Hematopoietic multipotent progenitor cell treated with erythropoietin and hydrocortisone succinate and interleukin-3 and kit ligand, for 6 days (in vitro differentiated cells): Measurements from ENCODE around the gene NADK2.

Experiments used
- DNase-seq: peaks from one replicate; pipeline ENCODE4 v3.0.0-alpha.2; 2015

The NADK2 gene

DNA sequence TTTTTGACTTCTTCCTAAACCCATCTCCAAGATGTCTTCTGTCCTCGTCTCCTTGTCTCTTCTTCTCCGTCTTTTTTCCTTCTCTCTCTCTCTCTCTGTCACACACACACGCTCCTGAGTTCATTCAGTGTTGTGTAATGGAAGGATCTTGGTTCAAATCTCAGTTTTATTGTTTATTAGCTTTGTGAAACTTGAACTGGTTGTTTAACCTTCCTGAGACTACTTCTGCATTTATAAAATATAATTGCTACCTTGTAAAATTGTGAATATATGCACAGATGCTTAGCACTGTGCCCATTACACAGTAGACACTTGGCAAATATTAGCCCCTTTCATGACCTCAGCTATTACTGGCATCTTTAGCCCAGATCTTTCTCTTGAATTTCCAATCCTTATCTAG is 2.4 kb upstream of the NADK2 start:
- DNase-seq = no peak

DNA sequence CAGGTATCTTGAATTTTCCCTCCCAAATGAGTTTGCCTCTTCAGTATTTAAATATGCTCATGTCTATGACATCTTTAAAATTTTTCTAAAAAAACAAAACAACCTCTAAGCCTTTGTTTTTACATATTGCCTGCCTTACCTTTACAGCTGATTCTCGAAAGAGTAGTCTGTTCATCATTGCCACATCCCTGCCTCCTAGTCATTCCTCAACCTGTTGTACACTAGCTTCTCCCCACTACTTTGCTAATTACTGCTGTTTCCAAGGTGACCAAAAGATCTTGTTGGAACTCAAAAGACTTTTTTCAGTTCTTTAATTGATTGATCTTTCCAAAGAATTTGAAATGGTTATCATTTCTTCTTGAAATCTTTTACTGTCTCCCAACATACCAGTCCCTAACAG is 1.9 kb upstream of the NADK2 start:
- no peak for DNase-seq

DNA sequence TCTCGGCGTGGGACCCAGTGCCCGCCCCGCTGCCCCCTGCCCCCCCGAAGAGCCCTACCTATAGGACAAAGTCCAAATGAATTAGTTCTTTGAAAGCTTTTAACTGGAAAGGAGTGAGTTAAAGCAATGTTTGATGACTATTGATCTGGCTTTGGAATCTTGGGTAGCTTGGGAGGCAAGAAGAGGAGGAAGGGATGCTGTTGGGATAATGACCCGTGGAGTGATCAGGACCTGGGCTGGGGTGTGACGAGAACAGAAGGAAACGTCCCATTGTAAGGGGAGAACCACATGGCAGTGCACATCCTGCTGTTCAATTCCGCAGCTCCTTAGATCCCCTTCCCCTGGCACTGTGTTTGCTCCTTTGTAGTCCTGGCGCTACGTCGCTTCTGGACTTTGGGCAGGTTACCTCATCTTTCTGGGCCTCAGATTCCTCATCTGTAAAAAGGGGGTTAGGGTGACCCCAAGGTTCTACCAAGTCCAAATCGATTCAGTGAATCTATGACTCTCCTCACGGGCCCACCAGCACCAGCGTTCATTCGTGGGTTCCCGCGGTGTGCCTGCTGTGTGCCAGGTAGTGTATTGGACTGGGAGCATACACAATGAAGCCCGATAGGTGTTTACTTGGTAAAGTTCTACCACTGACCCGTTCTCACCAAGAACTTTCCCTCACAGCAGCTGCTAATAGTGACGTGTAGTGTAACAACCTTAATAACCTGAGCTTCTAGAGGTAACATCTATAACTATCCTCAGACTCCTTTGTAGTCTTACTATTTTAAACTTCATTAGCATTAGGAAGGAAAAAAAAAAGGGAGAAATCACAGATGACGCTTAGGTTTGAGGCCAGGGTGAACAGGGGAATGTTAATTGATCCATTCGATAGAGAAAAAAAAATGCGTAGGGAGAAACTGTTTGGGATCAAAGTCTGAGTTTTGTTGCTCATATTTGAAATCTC is 1.1 kb upstream of the NADK2 start:
- no peak for DNase-seq

DNA sequence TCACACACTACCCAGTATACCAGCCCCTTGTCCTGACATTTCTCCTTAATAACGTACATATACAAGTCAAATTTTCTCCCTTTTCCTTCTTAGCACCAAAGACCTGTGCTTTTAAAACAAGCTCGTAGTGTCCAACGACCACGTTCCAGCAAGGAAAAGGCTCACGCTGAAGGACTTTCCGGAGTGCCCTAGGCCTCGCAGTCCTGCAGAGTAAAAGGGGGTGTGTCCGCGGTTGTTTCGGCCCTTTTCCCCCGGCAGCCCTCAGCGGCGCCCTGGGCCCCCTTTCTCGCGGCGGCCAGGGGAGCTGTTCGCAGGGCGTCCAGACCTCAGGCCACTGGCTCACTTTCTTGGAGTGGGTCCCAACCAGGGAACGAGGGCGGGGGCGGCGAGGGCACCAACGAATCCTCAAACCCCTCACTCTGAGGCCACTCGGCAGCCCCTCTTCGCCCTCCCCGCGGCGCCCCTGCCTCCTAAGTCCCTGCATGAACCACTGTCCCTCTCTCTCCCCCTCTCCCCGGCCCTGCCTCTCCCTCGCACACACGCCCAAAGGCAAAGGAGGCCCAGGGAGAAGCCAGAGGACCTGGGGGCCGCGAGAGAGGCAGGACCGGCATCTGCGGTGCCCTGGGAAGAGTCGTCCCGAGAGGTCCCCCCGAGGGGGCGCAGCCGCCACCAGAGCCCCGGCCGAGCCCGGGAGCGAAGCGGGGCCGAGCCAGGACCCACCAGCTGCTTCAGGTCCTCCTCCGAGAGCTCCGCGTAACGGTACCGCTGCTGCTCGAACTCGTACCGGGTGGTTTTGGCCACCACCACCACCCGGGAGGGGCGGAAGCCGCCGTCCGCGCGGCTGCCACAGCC is 720 bp downstream of the NADK2 start:
- peak; percentile 79 for DNase-seq

DNA sequence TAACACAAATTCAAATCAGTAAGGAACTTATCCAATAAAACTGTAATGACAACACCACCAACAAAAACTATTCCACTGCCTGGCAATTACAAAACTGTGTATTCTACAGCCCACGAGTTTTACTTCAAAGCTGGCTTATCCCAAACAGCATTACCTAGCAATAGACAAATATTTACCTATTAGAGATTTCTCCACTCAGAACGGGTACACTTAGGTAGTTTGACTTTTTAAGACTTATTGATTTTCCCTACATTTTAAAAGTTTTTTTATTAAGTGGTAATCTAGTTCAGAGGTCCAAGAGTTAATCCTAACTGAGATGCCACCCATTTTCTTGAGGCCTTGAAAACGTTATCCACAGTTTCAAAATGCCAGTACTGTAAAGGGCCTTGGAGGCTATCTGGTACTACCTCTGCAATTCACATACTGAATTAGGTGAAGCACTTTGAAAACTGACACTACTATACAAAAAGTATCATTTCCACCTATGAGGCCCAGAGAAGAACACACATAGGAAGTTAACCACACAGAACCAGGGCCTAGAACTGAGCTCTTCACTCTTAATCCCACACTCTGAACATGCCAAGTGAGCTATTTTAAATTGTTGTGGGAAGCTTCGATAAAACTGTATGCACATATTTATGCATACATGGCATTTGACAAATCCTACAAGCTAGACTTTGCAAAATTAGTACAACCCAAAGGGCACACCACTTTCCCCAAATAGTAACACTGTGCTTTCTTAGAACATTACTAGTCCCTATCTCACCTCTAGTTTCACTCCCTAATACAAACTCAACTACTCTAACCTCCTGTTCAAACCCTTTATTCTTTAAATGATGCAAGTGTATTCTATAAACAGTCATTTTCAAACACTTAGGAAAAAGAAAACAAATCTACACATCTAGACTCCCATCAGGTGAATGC is 2.1 kb downstream of the NADK2 start:
- peak; percentile 19 for DNase-seq

DNA sequence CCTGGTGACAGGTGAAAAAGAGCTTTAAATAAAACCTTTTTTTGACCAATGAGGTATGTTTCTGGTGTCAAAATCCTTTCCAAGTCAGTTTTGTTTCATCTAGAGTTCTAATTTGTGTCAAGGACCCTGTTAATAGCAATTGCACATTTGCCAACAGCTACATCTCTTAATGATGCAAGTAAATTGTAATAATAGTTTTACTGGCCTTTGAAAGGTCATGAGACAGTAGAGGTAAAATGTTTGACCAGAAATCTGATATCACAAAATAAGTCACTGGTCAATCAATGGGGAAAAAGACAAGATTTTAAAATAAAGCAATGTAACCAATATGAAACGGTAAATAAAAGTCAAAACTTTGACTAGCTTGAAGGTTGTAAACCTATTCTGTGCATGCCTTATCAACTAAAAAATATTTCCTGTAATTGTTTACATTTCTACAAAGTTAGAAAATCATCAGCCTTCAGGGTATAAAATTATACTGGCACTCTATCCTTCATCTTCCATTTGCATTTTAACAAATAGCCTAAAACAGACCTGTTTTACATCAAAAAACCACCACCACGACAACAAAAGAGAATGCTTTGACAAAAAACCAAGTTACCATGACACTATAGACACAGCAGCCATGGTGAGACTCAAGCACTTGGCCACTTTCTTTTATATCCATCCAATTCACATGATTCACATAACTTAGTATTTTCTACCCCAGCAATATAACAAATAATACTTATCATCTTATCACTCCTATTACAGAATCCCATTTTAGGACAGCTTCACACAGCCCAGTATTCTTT is 3.0 kb downstream of the NADK2 start:
- peak; percentile 16 for DNase-seq

DNA sequence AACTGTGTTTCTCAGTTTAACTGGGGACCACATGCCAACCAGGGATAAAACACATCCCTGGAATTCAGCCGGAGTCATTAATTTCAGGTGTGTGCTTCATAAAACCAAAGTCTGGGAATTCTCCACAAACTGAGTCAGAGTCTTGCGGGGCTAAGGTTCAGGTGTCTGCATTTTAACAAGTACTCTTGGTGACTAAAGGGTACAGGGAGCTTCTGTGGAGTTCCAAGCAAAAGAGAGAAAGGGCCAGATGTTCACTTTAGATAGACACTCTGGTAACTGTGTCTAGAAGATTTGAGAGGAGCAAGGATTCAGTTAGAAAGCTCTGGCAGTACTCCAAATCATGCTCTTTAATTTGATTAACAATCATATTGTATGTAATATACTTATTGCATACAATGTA is 4.0 kb downstream of the NADK2 start:
- DNase-seq = peak; percentile 96

DNA sequence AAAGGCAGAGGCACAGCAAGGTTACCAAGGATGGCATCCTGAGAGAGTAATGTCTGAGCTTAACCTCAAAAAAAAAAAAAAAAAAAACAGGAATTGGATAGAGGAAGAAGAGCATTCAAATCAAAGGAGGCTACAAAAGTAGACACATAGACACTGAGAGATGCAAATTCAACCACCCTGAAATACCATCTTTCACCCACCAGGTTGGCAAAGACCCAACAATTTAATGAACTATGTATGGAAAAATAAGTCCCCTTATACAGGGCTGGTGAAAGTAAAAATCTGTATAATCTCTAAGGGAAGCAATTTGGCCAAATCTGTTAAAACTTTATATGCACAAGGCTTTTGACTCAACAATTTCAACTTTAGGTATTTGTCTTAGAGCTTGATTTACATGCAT is 4.9 kb downstream of the NADK2 start:
- peak; percentile 47 for DNase-seq

DNA sequence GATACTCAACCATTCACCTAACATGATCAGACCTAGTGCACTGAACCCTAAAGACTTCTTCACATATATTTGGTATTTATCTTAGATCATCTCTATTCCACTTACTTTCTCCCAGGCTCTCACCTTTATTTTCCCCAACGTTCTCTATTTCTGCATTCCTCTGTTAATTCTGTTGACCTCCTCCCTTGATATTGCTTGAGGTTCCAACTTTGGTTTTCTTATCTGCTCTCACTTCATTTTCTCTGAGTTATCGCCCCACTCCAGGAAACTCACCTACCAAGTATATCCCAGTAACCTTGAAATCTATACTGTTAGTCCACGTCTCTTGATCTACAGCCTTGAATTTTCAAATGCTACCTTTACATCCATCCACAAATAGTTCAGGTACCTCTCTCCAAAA is 9.2 kb downstream of the NADK2 start:
- no peak for DNase-seq

DNA sequence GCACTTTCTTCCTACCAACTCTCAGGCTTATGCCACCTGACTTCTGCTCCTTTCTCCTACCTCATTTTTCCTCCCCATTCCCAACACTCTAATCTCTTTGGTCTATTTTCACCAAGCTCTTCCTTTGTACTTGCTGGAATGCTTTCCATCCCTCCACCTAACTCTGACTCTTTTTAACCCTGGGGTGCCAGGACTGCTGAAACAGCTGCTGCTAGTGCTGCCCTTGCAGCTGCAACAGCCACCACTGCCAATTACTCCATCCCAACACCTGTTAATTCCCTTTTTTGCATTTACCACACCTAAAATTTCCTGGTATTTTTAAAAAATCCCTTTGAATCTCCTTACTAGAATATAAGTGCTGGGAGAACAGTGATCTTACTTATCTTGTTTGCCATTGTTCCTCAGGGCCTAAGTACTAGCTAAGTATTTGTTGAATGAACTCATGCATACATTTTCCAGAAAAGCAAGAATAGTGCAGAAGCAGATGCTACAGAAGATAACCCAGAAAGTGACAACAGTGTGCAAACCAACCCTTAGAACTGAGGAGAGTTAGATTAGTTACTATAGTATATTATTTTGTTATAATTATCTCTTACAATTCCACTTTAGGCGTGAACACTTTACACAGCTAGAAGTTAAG is 11.5 kb downstream of the NADK2 start:
- peak; percentile 67 for DNase-seq

DNA sequence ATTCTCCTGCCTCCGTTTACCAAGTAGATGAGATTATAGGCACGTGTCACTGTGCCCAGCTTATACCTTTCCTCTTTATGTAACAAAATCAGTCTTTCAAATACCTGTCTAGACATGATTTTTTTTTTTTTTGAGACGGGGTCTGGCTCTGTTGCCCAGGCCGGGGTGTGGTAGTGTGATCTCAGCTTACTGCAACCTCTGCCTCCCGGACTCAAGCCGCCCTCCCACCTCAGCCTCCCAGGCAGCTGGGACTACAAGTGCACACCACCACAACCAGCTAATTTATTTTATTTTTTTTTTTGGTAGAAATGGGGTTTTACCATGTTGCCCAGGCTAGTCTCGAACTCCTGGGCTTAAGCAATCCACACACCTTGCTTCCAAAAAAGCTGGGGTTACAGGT is 13.2 kb downstream of the NADK2 start:
- no peak for DNase-seq

DNA sequence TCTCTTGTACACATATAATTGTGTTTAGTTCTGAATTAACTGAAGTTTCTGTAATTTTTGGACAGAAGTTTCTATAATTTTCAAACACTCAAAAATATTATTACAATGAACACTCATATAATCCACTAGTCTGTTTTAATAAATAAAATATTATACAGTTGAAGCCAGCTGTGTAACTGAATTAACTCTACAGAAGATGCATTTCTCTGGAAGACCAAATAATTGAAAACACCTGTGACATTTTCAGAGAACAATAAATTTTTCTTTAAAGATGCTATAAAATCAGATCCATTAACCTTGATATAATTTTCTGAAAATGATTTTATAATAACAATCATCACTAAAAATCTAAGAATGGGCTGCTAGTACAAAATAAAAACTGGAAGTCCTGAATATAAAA is 14.7 kb downstream of the NADK2 start:
- no peak for DNase-seq

DNA sequence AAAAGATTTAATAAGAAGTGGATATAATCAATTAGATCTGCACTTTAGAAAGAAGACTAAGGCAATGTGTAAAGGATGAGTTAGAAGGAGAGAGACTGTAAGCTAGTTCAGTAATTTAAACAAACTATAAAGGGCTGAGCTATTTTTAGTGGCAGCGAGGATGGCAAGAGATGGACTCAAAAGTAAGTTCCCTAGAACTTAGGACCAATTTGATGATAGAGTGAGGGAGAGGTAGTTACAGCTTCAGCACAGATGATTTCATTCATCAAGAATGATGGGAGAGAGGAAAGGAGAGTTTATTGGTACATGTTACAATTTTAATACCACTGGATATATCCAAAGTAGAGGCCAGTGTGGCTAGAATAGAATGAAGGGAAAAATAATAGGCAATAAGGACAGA is 19.1 kb downstream of the NADK2 start:
- no peak for DNase-seq

DNA sequence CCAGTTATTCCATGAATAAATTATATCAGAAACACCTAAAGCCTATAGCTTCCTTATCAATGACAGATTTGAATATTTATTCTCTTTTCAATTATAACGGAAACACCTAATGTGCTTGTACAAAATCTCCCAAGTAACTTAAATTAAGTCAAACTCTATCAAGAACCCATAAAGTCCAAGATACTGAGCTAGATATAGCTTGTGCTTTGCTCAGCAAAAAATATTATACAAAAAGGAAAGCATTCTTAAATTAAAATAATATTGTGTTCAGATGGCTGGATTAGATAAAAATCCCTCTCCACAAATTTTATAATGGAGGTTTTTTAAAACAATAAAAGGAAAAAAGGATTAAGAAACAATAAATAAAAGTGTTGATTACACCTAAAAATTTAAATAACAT is 23.7 kb downstream of the NADK2 start:
- no peak for DNase-seq

DNA sequence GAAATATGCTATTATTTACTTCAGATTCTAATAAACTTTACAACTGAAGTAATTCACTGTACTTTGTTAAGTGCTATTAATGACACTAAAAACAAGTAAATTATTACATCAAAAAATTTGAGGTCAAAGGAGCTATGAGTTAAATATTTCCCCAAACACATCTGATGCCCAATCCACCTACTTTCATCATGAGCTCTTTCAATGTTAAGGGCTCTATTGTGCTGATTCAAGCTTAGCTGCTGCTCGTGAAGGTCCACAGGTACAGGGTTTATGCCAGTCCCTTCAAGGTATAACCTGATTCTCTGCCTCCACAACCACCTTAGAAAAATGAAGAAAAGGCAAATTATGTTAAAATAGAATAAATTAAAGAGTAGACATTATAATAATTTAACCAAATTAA is 24.2 kb downstream of the NADK2 start:
- DNase-seq = no peak

DNA sequence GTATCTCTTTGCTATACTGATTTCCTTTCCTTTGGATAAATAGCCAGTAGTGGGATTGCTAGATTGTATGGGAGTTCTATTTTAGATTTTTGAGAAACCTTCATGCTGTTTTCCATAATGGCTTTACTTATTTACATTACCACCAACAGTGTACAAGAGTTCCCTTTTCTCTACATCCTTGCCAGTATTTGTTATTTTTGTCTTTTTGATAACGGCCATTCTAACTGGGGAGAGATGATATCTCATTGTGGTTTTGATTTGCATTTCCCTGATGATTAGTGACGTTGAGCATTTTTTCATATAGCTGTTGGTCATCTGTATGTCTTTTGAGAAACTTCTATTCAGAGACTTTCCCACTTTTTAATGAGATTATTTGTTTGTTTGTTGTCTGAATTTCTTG is 25.8 kb downstream of the NADK2 start:
- DNase-seq = no peak

DNA sequence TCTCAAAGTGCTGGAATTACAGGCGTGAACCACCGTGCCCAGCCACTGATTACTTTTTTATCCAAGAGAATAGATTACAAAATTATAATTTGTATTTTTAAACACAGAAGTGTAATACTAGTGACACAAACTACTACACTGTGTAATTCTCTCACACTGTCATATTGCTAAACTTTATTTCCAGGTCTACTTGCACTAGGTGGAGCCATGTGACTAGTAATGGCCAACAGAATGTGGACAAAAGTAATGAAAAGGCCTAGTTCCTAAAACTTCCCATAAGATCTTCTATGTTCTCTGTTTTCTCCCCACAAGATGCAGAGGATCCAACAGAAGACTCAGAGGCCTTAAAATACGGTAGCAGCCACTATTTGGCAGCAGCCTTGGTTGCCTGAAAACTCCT is 27.3 kb downstream of the NADK2 start:
- peak; percentile 29 for DNase-seq

DNA sequence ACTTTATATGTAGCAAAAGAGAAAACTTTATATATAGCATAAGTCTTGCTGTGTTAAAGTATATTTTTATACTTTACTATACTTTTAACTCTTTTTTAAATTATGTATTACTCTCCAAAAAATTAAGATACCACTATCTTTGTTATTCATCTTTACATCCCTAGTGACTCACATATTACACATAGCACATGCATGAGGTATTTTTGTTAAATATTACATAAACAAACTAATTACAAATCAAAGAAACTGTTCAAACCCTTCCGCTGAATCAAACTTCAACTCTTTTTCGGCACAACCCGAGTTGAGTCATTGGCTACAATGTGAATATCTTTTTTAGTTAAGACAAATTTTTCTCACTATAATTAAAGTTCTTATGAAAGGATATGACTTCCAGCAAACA is 32.1 kb downstream of the NADK2 start:
- DNase-seq = no peak

DNA sequence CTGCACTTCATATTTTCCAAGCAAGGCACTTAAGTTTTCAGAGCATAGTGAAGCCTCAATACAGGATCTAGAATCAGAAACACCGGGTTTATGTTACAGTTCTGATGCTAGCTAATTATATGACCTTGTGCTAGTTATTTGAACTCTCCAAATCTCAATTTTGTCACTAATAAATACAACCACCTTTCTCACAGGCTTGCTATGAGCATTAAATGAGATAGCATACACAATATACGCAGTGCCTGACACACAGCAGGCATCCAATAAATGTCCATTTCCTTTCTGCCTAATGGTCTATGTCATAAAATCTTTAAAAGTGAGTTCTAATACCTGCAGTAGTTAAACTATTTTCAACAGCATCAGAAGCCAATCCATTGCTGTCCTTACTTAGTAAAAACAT is 32.9 kb downstream of the NADK2 start:
- DNase-seq = no peak

DNA sequence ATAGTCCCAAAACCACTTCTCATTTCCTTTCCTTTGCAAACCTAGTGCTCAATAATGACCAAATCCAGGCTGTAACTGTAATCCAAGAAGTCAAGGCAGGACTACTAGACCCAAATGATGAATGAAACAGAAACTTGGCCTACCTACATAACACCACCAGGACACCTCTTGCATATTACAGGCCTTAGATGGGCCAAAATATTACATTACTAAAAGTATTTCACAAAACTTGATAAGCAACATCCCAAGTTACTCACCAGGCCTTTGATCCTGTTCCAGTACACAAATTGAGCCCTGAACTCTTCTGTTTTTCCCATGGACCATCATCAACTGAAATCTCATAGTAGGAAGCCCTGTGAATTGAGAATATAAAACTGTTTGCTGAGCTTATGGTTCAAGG is 34.8 kb downstream of the NADK2 start:
- DNase-seq = no peak

DNA sequence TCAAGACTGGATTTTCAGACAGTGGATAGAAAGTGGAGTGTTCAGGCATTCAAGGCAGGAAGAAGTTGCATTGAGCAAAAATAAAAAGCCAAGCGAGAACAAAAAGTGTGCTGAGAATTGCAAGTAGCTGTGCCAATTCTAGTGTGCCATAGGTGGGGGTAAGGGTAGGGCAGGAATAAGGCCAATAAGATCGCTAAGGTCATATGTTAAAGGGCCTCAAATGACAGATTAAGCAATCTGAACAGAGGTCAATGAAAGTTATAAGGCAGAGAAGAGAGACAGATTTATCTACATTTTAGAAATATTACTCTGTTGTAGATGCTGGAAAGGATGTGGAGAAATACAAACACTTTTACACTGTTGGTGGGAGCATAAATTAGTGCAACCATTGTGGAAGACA is 36.4 kb downstream of the NADK2 start:
- no peak for DNase-seq

DNA sequence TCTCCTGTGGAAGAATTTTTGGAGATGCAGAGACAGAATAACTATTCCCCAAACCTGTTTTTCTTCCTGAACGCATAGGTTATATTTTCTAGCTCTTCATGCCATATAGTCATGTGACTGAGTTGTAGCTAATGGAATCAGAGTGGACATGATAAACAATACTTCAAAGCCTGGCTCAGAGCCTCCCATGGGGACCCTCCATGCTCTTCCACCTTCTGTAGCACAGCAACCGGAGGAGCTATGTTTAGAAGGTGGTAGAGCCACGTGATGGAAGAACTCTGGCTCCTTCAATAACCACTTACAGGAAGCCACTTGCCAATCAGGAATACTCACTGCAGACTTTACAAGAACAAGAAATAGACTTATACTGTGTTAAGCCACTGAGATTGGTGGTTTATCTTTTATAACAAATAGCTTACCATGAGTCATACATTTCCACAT is 39.2 kb downstream of the NADK2 start:
- DNase-seq = no peak
